Choroid plexus epithelial cell (primary cell): ENCODE measurements around the gene UHRF1.
"Not testable (repeated sequence)": the region's sequence is repeated elsewhere in the genome, so short reads cannot be mapped to it uniquely, and the experiment has no call there.

ENCODE experiments used
- DNase-seq: peaks from one replicate; pipeline ENCODE4 v3.0.0-alpha.2; 2010; ENCODE audit warnings: low read depth
- H3K4me3 ChIP-seq: 2 replicates; pipeline ENCODE4 v1.5.1; 2011; ENCODE audit warnings: low read depth, mild to moderate bottlenecking, control low read depth, low read length, moderate library complexity
- TF ChIP-seq, protein P1 (sequence below): conservative IDR thresholded peaks from 2 replicates; pipeline ENCODE4 v1.5.1; 2011; ENCODE audit warnings: low read depth, mild to moderate bottlenecking, control low read depth, inconsistent platforms, low read length, moderate library complexity

Gene UHRF1

DNA sequence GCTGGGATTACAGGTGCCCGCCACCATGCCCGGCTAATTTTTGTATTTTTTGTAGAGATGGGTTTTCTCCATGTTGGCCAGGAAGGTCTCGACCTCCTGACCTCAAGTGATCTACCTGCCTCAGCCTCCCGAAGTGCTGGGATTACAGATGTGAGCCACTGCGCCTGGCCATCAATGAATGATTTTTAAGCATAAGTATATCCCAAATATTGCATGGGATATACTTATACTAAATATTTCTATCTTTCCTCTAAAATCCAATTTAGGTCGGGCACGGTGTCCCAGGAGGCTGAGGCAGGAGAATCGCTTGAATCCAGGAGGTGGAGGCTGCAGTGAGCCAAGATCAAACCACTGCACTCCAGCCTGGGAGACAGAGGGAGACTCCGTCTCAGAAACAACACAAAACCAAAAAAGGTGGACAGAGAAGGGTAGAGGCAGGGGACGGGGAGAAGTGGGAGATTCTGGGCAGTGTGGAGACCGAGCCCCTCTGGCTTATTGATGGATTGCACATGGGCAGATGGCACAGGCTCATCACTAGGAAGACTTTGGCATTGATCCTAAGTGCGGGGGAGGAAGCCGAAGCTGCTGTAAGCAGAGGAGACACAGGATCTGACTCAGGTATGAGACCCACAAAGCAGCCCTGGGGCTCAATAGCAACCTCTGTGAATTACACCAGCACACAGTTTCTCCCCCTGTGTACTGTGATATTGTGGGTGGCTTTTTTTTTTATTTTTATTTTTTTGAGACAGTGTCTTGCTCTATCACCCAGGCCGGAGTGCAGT is 20.1 kb upstream of the UHRF1 start:
- H3K4me3 ChIP-seq: no peak overlapping the region
- TF ChIP-seq, protein P1, sequence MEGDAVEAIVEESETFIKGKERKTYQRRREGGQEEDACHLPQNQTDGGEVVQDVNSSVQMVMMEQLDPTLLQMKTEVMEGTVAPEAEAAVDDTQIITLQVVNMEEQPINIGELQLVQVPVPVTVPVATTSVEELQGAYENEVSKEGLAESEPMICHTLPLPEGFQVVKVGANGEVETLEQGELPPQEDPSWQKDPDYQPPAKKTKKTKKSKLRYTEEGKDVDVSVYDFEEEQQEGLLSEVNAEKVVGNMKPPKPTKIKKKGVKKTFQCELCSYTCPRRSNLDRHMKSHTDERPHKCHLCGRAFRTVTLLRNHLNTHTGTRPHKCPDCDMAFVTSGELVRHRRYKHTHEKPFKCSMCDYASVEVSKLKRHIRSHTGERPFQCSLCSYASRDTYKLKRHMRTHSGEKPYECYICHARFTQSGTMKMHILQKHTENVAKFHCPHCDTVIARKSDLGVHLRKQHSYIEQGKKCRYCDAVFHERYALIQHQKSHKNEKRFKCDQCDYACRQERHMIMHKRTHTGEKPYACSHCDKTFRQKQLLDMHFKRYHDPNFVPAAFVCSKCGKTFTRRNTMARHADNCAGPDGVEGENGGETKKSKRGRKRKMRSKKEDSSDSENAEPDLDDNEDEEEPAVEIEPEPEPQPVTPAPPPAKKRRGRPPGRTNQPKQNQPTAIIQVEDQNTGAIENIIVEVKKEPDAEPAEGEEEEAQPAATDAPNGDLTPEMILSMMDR: no peak
- peak; percentile 47 for DNase-seq

DNA sequence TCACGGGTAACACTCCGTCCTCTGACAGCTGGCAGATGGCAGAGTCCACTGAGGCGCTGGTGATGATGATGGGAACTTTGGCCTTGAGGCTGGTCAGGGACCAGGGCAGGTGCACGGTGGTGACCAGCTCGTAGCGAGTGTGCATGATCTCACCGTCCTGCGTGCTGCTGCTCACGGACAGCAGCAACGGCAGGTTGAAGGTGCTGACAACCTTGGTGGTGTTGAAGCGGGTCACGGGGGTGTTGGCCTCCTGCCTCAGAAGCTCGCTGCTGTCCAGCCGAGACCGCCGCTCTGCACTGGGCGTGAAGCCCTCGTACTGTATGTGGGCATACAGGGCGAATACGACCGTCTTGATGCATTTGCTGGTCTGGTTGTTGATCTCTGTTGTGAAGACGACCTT is 18.2 kb upstream of the UHRF1 start:
- TF ChIP-seq, protein P1: no peak
- no peak overlapping the region for H3K4me3 ChIP-seq
- no peak for DNase-seq

DNA sequence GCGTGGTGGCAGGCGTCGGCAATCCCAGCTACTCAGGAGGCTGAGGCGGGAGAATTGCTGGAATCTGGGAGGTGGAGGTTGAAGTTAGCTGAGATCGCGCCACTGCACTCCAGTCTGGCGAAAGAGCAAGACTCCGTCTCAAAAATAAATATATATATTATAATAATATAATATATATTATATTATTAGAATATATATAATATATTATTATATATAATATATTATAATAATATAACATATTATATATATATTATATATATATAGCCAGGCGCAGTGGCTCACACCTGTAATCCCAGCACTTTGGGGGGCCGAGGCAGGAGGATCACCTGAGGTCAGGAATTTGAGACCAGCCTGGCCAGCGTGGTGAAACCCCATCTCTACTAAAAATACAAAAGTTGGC is 16.3 kb upstream of the UHRF1 start:
- DNase-seq, H3K4me3 ChIP-seq: not testable (repeated sequence)

DNA sequence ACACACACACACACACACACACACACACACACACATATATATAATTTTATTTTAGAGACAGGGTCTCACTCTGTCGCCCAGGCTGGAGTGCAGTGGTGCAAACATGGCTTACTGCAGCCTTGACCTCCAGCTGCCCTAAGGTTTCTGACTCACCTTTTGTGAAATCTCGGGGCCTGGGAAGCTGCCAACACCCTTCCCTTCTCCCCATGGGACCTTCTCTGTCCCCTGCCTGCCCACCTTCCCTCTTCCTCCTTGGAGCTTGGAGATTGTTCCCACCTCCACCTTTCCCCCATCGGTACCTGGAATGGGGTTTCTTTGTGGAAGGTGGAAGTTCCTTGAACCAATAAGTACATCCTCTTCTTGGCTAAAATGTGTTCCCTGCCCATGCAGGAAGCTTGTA is 12.9 kb upstream of the UHRF1 start:
- no peak overlapping the region for H3K4me3 ChIP-seq
- peak; percentile 48 for DNase-seq

DNA sequence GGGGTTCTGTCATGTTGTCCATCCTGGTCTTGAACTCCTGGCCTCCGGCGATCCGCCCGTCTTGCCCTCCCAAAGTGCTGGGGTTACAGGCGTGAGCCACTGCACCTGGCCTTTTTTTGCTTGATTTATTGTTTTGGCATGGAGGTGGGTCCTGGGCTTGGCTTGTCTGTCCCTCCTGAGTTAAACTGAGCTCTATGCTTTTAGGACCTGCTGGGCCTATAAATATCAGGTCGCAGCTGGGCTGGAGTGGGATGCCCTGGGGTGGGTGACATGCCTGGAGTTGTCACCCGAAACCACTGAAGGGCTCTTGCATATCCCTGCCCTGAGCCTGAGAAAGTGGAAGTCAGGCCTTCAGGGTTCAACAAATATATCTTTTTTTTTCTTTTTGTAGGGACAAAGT is 12.2 kb upstream of the UHRF1 start:
- TF ChIP-seq, protein P1: no peak
- H3K4me3 ChIP-seq: no peak overlapping the region
- DNase-seq: no peak

More for the DNA sequence above, 12.9 kb upstream of the UHRF1 start:
- TF ChIP-seq, protein P1: no peak

DNA sequence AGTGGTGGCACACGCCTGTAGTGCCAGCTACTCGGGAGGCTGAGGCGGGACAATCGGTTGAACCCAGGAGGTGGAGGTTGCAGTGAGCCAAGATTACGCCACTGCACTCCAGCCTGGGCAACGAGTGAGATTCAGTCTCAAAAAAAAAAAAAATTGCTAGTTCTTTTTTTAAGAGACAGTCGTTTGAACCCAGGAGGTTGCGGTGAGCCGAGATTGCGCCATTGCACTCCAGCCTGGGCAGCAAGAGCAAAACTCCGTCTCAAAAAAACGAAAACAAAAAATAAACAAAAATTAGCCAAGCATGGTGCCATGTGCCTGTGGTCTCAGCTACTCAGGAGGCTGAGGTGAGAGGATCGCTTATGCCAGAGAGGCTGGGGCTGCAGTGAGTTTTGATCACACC is 8.4 kb upstream of the UHRF1 start:
- not testable (repeated sequence) for H3K4me3 ChIP-seq, DNase-seq

DNA sequence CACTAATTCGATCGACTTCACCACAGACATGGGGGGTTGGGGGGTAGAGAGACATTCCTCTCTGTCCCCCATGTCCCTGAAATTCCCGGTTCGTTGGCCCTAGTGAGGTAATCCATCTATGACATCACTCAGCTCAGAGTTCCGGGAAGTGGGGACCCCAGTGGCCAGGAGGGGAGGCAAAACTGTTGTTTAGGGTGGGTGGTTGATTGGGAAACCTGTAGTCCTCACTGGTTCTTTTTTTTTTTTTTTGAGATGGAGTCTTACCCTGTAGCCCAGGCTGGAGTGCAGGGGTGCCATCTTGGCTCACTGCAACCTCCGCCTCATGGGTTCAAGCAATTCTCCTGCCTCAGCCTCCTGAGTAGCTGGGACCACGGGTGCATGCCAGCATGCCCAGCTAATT is 6.5 kb upstream of the UHRF1 start, which contains the start of gene ARRDC5:
Gene ARRDC5, minus strand, starts transcription at position 101 of the 400 bp plus-strand sequence. Its CDS starts 71 bp downstream, at position 30.
- TF ChIP-seq, protein P1: no peak

DNA sequence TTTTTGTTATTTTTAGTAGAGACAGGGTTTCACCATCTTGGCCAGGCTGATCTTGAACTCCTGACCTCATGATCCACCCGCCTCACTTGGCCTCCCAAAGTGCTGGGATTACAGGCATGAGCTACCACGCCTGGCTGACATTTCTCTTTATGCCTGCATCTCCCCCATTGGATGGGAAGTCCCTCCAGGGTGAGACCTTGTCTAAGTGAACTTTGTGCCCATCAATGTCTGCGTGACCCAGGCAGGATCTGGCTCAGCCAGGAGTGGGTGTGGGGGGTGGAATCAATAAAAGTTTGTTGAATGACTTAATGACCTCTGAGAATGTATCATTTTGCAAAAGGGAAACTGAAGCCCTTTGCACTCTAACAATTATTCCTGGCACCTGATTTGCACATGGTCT is 4.8 kb upstream of the UHRF1 start:
- DNase-seq: no peak
- TF ChIP-seq, protein P1: no peak
- H3K4me3 ChIP-seq: no peak overlapping the region

More for the DNA sequence above, 6.5 kb upstream of the UHRF1 start, which contains the start of gene ARRDC5:
- no peak for DNase-seq
- no peak within 1 kb of the TSS for H3K4me3 ChIP-seq
